ENCODE results near the gene PCP4.

GRCh38 chr21:39900911-39901310 lies 33.7 kb downstream of the PCP4 start:
- TF ChIP-seq EZH2 (IDR thresholded peaks at IDR 0.05) (no peak), FOXP2 (optimal IDR thresholded peaks at IDR 0.05; ENCODE audit: control extremely low read depth, extremely low read length, insufficient read depth) (no peak)
